ENCODE measurements around the gene CRIP3.

Gene CRIP3

DNA sequence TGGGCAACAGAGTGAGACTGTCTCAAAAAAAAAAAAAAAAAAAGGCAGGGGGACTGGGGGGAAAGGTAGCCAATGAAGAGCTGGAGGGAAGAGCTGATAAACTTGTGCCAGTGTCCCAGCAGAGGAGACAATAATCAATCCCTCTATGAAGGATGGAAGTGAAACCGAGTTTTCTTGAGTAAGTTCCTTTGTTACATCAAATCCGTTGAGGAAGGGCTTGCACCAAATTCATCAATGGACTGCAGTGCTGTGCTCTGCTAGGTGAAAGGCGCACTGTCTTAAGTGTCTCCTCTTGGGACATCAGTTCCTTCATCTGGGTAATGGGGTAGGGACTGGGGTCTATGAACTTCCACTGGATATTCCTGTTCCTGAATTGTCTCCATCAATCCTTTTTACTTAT is 3.0 kb upstream of the CRIP3 start:
- no peaks in the 10 kb centered on the region for H3K36me3 ChIP-seq
- peak overlapping the region in 1 of 2 experiments; percentile 35 for H3K4me3 ChIP-seq (ENCODE audit: low read depth in 1 of 2, low read length in 1 of 2)
- TF ChIP-seq, protein P1, sequence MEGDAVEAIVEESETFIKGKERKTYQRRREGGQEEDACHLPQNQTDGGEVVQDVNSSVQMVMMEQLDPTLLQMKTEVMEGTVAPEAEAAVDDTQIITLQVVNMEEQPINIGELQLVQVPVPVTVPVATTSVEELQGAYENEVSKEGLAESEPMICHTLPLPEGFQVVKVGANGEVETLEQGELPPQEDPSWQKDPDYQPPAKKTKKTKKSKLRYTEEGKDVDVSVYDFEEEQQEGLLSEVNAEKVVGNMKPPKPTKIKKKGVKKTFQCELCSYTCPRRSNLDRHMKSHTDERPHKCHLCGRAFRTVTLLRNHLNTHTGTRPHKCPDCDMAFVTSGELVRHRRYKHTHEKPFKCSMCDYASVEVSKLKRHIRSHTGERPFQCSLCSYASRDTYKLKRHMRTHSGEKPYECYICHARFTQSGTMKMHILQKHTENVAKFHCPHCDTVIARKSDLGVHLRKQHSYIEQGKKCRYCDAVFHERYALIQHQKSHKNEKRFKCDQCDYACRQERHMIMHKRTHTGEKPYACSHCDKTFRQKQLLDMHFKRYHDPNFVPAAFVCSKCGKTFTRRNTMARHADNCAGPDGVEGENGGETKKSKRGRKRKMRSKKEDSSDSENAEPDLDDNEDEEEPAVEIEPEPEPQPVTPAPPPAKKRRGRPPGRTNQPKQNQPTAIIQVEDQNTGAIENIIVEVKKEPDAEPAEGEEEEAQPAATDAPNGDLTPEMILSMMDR (IDR thresholded peaks at IDR 0.05): no peak
- H3K27ac ChIP-seq: peak overlapping the region; percentile 67
- H3K9me3 ChIP-seq: no peaks in the 10 kb centered on the region
- H3K4me1 ChIP-seq (ENCODE audit: control insufficient read depth in 1 of 2, insufficient read depth in 1 of 2, low read depth in 1 of 2, low read length in 1 of 2): peaks cover 71 to 78% of the 10 kb centered on the region in 2 experiments
- H3K27me3 ChIP-seq: no peaks in the 10 kb centered on the region

DNA sequence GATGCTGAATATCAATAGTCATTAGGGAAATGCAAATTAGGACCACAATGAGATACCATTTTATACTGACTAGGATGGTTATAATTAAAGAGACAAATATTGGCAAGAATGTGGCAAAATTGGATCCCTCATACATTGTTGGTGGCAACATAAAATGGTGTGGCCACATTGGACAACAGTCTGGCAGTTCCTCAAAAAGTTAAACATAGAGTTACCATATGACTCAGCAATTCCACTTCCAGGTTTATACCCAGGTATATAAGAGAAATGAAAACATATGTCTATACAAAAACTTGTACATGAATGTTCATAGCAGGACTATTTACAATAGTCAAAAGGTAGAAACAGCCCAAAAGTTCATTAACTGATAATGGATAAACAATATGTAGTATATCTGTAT is 2.0 kb upstream of the CRIP3 start:
- TF ChIP-seq, protein P1 (IDR thresholded peaks at IDR 0.05): no peak
- H3K4me1 ChIP-seq (ENCODE audit: control insufficient read depth in 1 of 2, insufficient read depth in 1 of 2, low read depth in 1 of 2, low read length in 1 of 2): peaks cover 71 to 78% of the 10 kb centered on the region in 2 experiments

DNA sequence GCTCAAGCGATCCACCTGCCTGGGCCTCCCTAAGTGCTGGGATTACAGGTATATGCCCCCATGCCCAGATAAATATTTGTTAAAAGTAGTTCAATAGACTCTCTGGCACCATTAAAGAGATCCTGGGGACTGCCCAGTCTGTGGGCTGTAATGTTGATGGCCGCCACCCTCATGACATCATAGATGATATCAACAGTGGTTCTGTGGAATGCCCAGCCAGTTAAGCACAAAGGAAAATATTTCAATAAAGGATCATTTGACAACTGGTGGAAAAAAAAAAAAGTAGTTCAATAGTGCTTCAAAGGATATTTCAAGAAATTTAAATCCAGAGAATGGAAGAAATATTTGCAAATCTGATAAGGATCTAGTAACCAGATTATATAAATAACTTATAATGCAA is 1.5 kb upstream of the CRIP3 start:
- no peaks in the 10 kb centered on the region for H3K27me3 ChIP-seq
- no peaks in the 10 kb centered on the region for H3K9me3 ChIP-seq
- peaks cover 71 to 78% of the 10 kb centered on the region in 2 experiments for H3K4me1 ChIP-seq (ENCODE audit: control insufficient read depth in 1 of 2, insufficient read depth in 1 of 2, low read depth in 1 of 2, low read length in 1 of 2)
- no peaks in the 10 kb centered on the region for H3K36me3 ChIP-seq
- TF ChIP-seq, protein P1 (IDR thresholded peaks at IDR 0.05): no peak
- peak overlapping the region in 1 of 2 experiments; percentile 35 for H3K4me3 ChIP-seq (ENCODE audit: low read depth in 1 of 2, low read length in 1 of 2)
- H3K27ac ChIP-seq: peak overlapping the region; percentile 67

More for the DNA sequence above, 2.0 kb upstream of the CRIP3 start:
- no peaks in the 10 kb centered on the region for H3K36me3 ChIP-seq
- H3K27me3 ChIP-seq: no peaks in the 10 kb centered on the region
- H3K9me3 ChIP-seq: no peaks in the 10 kb centered on the region
- H3K4me3 ChIP-seq (ENCODE audit: low read depth in 1 of 2, low read length in 1 of 2): peak overlapping the region in 1 of 2 experiments; percentile 35
- H3K27ac ChIP-seq: peak overlapping the region; percentile 67

DNA sequence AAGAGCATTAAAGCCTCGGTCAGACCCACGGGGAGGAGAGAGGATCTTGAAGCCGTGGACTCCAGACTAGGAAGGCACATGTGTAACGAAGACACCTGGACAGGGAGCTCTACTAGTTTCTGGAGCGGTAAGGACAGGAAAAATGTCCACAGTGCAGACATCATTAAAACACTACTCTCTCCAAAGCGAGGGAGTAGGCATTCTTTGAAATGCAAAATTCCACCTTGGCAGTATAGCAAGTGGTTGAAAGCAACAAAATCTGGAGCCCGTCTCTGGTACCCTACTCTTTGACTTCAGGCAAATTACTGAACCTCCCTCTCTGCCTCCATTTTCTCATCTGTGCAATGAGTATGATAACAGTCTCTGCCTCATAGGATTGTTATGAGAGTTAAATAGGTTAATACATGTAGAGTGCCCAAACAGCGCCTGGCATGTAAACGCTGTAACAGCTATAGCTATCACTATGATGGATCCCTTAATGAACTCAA is 408 bp upstream of the CRIP3 start:
- Histone ChIP-seq H3K27ac (peak overlapping the region; percentile 55), H3K4me1 (ENCODE audit: control insufficient read depth in 1 of 2, insufficient read depth in 1 of 2, low read depth in 1 of 2, low read length in 1 of 2) (peaks cover 66 to 67% of the 10 kb centered on the region in 2 experiments), H3K27me3 (no peaks in the 10 kb centered on the region), H3K36me3 (no peaks in the 10 kb centered on the region), H3K4me3 (ENCODE audit: low read depth in 1 of 2, low read length in 1 of 2) (peak overlapping the region; percentile 42 to 52), H3K9me3 (no peaks in the 10 kb centered on the region)
- TF ChIP-seq, protein P1 (IDR thresholded peaks at IDR 0.05): no peak

DNA sequence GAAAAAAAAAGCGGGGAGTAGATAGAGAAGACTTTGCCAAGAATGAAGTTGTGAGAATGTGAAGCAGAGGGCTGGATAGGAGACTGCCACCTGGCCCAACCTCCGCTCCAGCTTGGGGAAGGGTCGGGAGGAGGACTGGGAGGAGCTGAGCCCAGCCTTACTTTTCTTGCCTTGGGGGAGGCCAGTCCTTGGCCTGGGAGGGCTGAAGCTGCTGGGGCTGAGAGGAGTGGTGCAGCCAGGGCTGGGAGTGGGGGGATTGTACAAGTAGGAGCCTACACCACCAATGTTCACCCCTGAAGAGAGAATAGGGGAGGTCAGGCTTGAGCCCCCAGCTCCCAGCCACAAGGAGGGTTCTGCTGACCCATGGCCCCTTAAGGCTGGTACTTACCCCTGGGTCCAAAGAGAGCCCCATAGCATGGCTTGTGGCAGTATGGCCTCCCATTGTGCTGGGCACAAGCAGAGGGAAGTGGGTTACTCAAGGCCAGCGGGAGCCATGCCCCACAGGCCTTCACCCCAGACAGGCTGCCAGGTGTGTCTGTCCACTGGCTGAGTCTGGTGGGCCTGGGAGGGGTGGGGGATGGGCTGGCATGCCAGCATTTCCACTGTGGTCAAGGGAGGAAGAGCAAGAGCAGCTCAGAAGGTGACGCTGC is 1.1 kb downstream of the CRIP3 start:
- Histone ChIP-seq H3K4me3 (ENCODE audit: low read depth in 1 of 2, low read length in 1 of 2) (no peak overlapping the region), H3K27ac (no peak overlapping the region), H3K27me3 (no peaks in the 10 kb centered on the region), H3K4me1 (ENCODE audit: control insufficient read depth in 1 of 2, insufficient read depth in 1 of 2, low read depth in 1 of 2, low read length in 1 of 2) (peaks cover 51 to 53% of the 10 kb centered on the region in 2 experiments), H3K9me3 (no peaks in the 10 kb centered on the region), H3K36me3 (no peaks in the 10 kb centered on the region)
- TF ChIP-seq, protein P1 (IDR thresholded peaks at IDR 0.05): no peak
